HepG2 (cell line): ENCODE data around the gene ITGAE. TPM values are rescaled to one million over a fixed set of nuclear protein-coding genes. Genes with fewer than 3 reads are reported as not detected.

Source experiments
- ATAC-seq: fragments of 200-7000 bp; cut with Tn5 transposase; 3 replicates; pipeline ENCODE4 v1.9.1; 2020; ENCODE audit warnings: mild to moderate bottlenecking, moderate library complexity
- BruUV-seq: library from RNA; stranded (reverse); fragments of 400-500 nt; replicated peaks from 2 replicates; lab custom pipeline; 2021; lab: Mats Ljungman, UMichigan
- CTCF ChIA-PET: fragments of 300-600 bp; formaldehyde crosslinking; extraction: SDS; loops from one replicate; lab custom pipeline; 2021; ENCODE audit warnings: low total read pairs, inconsistent platforms, low intra/inter-chr PET ratio; lab: Yijun Ruan, JAX
- POLR2A ChIA-PET: fragments of 350-600 bp; sonication (Branson Sonifier 250); formaldehyde crosslinking; loops from one replicate; lab custom pipeline; 2020; ENCODE audit warnings: antibody characterized with exemption, inconsistent platforms; lab: Yijun Ruan, JAX
- DNase-seq: peaks from one replicate; pipeline ENCODE4 v3.0.0-alpha.2; 2015; ENCODE audit warnings: low spot score
- FAIRE-seq: peaks from 3 replicates; lab custom pipeline; 2011; peaks lifted over from hg19 to GRCh38; lab: Jason Lieb, UNC
- H2AFZ ChIP-seq: one replicate; pipeline ENCODE4 v1.6.1; 2011; ENCODE audit warnings: low read length, inconsistent platforms
- H3K27ac ChIP-seq: fragments of 300-600 bp; 3 replicates; pipeline ENCODE4 v1.8.0; 2011; ENCODE audit warnings: mixed run types, mild to moderate bottlenecking, mixed read lengths, low read length, inconsistent platforms; ENCODE audit not compliant: insufficient read depth; ENCODE audit errors: extremely low read length
- H3K27me3 ChIP-seq, 2 experiments: fragments of 200-600 bp in 1 of 2; 2 replicates in 1 of 2; 3 replicates in 1 of 2; pipeline versions ENCODE4 v1.6.0 to v1.8.0; 2011; ENCODE audit warnings: low read length in 2 of 2, mild to moderate bottlenecking in 2 of 2, moderate library complexity in 2 of 2, inconsistent platforms in 1 of 2; ENCODE audit not compliant: insufficient read depth in 2 of 2, control insufficient read depth in 1 of 2
- H3K36me3 ChIP-seq, 2 experiments: fragments of 200-600 bp in 1 of 2; replicated peaks in 1 of 2; 2 replicates in 1 of 2; 3 replicates in 1 of 2; pipeline versions ENCODE4 v1.5.1 to v1.8.0; 2011; ENCODE audit warnings: low read length in 2 of 2, inconsistent platforms in 1 of 2; ENCODE audit not compliant: insufficient read depth in 2 of 2, control insufficient read depth in 1 of 2
- H3K4me1 ChIP-seq: 2 replicates; pipeline ENCODE4 v1.5.1; 2012; ENCODE audit warnings: low read length, inconsistent platforms; ENCODE audit not compliant: insufficient read depth
- H3K4me2 ChIP-seq: 2 replicates; pipeline ENCODE4 v1.6.0; 2011; ENCODE audit warnings: low read depth, low read length, inconsistent platforms
- H3K4me3 ChIP-seq, 3 experiments: fragments of 200-600 bp in 1 of 3; sonication (generic), shearing (Covaris generic) in 1 of 3; replicated peaks in 1 of 3; 2 replicates each; pipeline ENCODE4 v1.5.1; 2011 to 2016; ENCODE audit warnings: low read length in 3 of 3, inconsistent platforms in 2 of 3, low read depth in 2 of 3, mild to moderate bottlenecking in 2 of 3, control low read depth in 1 of 3, mixed read lengths in 1 of 3; ENCODE audit not compliant: insufficient read depth in 1 of 3
- H3K79me2 ChIP-seq: one replicate; pipeline ENCODE4 v1.6.1; 2011; ENCODE audit warnings: low read length, inconsistent platforms; ENCODE audit not compliant: insufficient read depth
- H3K9ac ChIP-seq: 2 replicates; pipeline ENCODE4 v1.6.0; 2011; ENCODE audit warnings: mild to moderate bottlenecking, low read depth, low read length, inconsistent platforms; ENCODE audit not compliant: insufficient read depth
- H3K9me3 ChIP-seq: 2 replicates; pipeline ENCODE4 v1.5.1; 2012; ENCODE audit warnings: mild to moderate bottlenecking, low read length
- H4K20me1 ChIP-seq: 2 replicates; pipeline ENCODE4 v1.6.0; 2011; ENCODE audit warnings: inconsistent platforms, mild to moderate bottlenecking, low read length, moderate library complexity; ENCODE audit not compliant: insufficient read depth
- IKZF1 ChIP-seq: fragments of 450-650 bp; IDR thresholded peaks from 2 replicates; pipeline ENCODE4 v1.7.1; 2016
- JUNB ChIP-seq: sonication (generic); formaldehyde crosslinking; IDR thresholded peaks from 2 replicates; pipeline ENCODE4 v1.8.0; 2022; ENCODE audit warnings: missing genetic modification reagents, mild to moderate bottlenecking, borderline replicate concordance
- MED13 ChIP-seq: sonication (generic); formaldehyde crosslinking; IDR thresholded peaks from 2 replicates; pipeline ENCODE4 v1.5.0; 2020; ENCODE audit warnings: missing genetic modification reagents
- MTA3 ChIP-seq: sonication (generic); formaldehyde crosslinking; IDR thresholded peaks from 2 replicates; pipeline ENCODE4 v1.4.0; 2020; ENCODE audit warnings: missing genetic modification reagents
- ZFP90 ChIP-seq: sonication (generic); formaldehyde crosslinking; IDR thresholded peaks from 2 replicates; pipeline ENCODE4 v1.8.0; 2022; ENCODE audit warnings: missing genetic modification reagents, mild to moderate bottlenecking, inconsistent platforms, borderline replicate concordance
- ZMYM2 ChIP-seq: sonication (generic); formaldehyde crosslinking; IDR thresholded peaks from 2 replicates; pipeline ENCODE4 v1.8.0; 2022; ENCODE audit warnings: mild to moderate bottlenecking, missing genetic modification reagents
- ZNF674 ChIP-seq: sonication (generic); formaldehyde crosslinking; IDR thresholded peaks from 2 replicates; pipeline ENCODE4 v1.5.0; 2020; ENCODE audit warnings: low read depth, mild to moderate bottlenecking, missing genetic modification reagents
- WGBS: methylation state at CpG from one replicate; pipeline ENCODE4 v1.1.6; 2017; ENCODE audit warnings: low lambda C conversion rate; 5-methylcytosine and 5-hydroxymethylcytosine counted together
- in situ Hi-C: cut with HindIII; loops from 2 replicates; pipeline ENCODE4 v1.10.0; 2017; ENCODE audit warnings: low pct_unique_long_range_greater_than_20kb; ENCODE audit not compliant: extremely low pct_ligation_motif_present
- intact Hi-C: fragments of 100-400 bp; cut with micrococcal nuclease; formaldehyde crosslinking; loops from one replicate; pipeline ENCODE4 v1.10.0; 2022; ENCODE audit not compliant: unreplicated experiment
- polyA plus RNA-seq, 8 experiments: library from polyadenylated mRNA; depleted of rRNA in 3 of 8; stranded (reverse) in 7 of 8; unstranded in 1 of 8; fragments of >200 nt; fragmentation: Illumina TruSeq in 4 of 8; extraction: Trizol in 4 of 8; gene quantifications; 2 replicates each; pipeline versions ENCODE4 v1.2.1 to v1.2.3, GENCODE V29; 2011 to 2016; ENCODE audit warnings: low read depth in 4 of 8, missing spikeins in 1 of 8, mixed read lengths in 1 of 8; ENCODE audit not compliant: insufficient read depth in 1 of 8
- total RNA-seq, 5 experiments: library from RNA; depleted of rRNA; stranded (reverse); fragments of >200 nt; fragmentation: Illumina TruSeq; extraction: Trizol; gene quantifications; 2 replicates each; pipeline ENCODE4 v1.2.3, GENCODE V29; 2016; ENCODE audit warnings: low read depth in 1 of 5
- TF ChIP-seq, protein P1 (sequence below): sonication (generic); formaldehyde crosslinking; IDR thresholded peaks from 2 replicates; pipeline ENCODE4 v1.5.0; 2020; ENCODE audit warnings: mild to moderate bottlenecking, missing genetic modification reagents
- TF ChIP-seq, protein P2 (sequence below): IDR thresholded peaks from 2 replicates; pipeline ENCODE4 v1.6.1; 2012; ENCODE audit warnings: inconsistent platforms
- TF ChIP-seq, protein P3 (sequence below): sonication (generic); formaldehyde crosslinking; IDR thresholded peaks from 2 replicates; pipeline ENCODE4 v1.8.0; 2022; ENCODE audit warnings: mild to moderate bottlenecking, missing genetic modification reagents, moderate library complexity
- TF ChIP-seq, protein P4 (sequence below): sonication (generic); formaldehyde crosslinking; IDR thresholded peaks from 2 replicates; pipeline ENCODE4 v1.4.0; 2020; ENCODE audit warnings: missing genetic modification reagents

The ITGAE gene
- total and polyA plus RNA-seq, 2 of the 13 experiments (the other 11 are each of a cell fraction or from before 2014, with no cell fraction given), result 42.3 to 49.0 TPM

DNA sequence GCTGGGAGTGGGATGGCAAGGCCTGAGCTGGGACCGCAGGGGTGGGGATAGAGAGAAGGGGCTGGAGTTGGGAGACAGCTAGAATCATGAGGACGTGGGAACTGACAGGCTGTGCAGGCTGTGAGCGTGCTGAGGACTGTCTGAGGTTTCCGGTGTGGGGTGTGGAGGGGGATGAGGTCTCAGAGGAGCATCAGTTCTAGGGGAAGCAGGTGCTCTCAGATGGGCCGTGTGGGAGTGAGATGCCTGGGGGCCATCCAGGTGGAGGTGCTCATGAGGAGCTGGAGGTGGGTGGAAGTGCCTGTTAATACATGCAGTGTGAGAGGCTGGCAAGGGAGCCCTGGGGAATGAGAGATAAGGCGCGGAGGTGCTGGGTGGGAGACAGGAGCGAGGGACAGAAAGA lies 50.1 kb downstream of the ITGAE start (continued):
- TF ChIP-seq, protein P1, sequence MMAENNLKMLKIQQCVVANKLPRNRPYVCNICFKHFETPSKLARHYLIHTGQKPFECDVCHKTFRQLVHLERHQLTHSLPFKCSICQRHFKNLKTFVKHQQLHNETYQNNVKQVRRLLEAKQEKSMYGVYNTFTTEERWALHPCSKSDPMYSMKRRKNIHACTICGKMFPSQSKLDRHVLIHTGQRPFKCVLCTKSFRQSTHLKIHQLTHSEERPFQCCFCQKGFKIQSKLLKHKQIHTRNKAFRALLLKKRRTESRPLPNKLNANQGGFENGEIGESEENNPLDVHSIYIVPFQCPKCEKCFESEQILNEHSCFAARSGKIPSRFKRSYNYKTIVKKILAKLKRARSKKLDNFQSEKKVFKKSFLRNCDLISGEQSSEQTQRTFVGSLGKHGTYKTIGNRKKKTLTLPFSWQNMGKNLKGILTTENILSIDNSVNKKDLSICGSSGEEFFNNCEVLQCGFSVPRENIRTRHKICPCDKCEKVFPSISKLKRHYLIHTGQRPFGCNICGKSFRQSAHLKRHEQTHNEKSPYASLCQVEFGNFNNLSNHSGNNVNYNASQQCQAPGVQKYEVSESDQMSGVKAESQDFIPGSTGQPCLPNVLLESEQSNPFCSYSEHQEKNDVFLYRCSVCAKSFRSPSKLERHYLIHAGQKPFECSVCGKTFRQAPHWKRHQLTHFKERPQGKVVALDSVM, result no peak
- no peak for TF ChIP-seq IKZF1
- TF ChIP-seq ZMYM2 (CRISPR knock-in tag), result no peak
- no peak for TF ChIP-seq JUNB
- no peak for TF ChIP-seq MTA3 (CRISPR knock-in tag)
- TF ChIP-seq ZFP90 (CRISPR knock-in tag), result no peak
- TF ChIP-seq, protein P2, sequence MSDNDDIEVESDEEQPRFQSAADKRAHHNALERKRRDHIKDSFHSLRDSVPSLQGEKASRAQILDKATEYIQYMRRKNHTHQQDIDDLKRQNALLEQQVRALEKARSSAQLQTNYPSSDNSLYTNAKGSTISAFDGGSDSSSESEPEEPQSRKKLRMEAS, result no peak

DNA sequence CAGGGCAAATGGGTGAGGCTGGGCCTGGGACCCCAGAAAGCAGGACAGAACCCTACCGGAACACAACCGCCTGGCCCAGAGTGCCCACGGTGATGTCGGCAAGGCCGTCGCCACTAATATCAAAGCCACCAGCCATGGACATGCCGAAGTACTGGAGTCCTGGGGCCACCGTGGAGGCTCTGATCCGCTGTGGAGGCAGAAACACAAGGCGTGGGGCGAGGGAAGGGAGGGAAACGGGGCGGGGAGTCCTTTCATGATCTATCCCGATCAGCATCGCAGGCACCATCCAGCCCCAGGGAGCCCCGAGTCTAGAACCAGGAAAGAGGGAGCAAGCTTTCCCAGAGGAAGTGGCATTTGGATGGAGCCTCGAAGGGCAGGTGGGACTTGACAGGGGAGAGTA lies 50.7 kb downstream of the ITGAE start:
- TF ChIP-seq ZNF674 (CRISPR knock-in tag) (no peak), MED13 (CRISPR knock-in tag) (no peak)
- TF ChIP-seq, protein P3, sequence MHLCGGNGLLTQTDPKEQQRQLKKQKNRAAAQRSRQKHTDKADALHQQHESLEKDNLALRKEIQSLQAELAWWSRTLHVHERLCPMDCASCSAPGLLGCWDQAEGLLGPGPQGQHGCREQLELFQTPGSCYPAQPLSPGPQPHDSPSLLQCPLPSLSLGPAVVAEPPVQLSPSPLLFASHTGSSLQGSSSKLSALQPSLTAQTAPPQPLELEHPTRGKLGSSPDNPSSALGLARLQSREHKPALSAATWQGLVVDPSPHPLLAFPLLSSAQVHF (CRISPR knock-in tag), result no peak
- TF ChIP-seq, protein P4, sequence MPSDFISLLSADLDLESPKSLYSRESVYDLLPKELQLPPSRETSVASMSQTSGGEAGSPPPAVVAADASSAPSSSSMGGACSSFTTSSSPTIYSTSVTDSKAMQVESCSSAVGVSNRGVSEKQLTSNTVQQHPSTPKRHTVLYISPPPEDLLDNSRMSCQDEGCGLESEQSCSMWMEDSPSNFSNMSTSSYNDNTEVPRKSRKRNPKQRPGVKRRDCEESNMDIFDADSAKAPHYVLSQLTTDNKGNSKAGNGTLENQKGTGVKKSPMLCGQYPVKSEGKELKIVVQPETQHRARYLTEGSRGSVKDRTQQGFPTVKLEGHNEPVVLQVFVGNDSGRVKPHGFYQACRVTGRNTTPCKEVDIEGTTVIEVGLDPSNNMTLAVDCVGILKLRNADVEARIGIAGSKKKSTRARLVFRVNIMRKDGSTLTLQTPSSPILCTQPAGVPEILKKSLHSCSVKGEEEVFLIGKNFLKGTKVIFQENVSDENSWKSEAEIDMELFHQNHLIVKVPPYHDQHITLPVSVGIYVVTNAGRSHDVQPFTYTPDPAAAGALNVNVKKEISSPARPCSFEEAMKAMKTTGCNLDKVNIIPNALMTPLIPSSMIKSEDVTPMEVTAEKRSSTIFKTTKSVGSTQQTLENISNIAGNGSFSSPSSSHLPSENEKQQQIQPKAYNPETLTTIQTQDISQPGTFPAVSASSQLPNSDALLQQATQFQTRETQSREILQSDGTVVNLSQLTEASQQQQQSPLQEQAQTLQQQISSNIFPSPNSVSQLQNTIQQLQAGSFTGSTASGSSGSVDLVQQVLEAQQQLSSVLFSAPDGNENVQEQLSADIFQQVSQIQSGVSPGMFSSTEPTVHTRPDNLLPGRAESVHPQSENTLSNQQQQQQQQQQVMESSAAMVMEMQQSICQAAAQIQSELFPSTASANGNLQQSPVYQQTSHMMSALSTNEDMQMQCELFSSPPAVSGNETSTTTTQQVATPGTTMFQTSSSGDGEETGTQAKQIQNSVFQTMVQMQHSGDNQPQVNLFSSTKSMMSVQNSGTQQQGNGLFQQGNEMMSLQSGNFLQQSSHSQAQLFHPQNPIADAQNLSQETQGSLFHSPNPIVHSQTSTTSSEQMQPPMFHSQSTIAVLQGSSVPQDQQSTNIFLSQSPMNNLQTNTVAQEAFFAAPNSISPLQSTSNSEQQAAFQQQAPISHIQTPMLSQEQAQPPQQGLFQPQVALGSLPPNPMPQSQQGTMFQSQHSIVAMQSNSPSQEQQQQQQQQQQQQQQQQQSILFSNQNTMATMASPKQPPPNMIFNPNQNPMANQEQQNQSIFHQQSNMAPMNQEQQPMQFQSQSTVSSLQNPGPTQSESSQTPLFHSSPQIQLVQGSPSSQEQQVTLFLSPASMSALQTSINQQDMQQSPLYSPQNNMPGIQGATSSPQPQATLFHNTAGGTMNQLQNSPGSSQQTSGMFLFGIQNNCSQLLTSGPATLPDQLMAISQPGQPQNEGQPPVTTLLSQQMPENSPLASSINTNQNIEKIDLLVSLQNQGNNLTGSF (CRISPR knock-in tag), result no peak
- WGBS, result 66% methylated on average over 12 of the region's 17 CpGs
- POLR2A ChIA-PET, result no interaction called here
- intact Hi-C loops (no loop called here), in situ Hi-C loops (no loop called here)
- CTCF ChIA-PET, result no interaction called here
- Histone ChIP-seq H3K79me2 (no peaks in the 10 kb centered on the region), H3K4me1 (peaks cover 20% of the 10 kb centered on the region), H2AFZ (no peak overlapping the region), H3K36me3 (no peaks in the 10 kb centered on the region), H3K27ac (no peak overlapping the region), H3K27me3 (no peaks in the 10 kb centered on the region; a peak in 2 of 5 replicates), H3K4me2 (no peak overlapping the region), H3K9me3 (no peaks in the 10 kb centered on the region), H3K4me3 (no peak overlapping the region), H4K20me1 (no peaks in the 10 kb centered on the region), H3K9ac (no peak overlapping the region)
- ATAC-seq, result no peak
- no peak for DNase-seq
- no peak for FAIRE-seq
- BruUV-seq, result no TSS peak
